ENCODE results near the gene AGPAT4. TPM values are rescaled to one million over a fixed set of nuclear protein-coding genes. Genes with fewer than 3 reads are reported as not detected.

Gene AGPAT4
- total RNA-seq, 1 experiment from 2014 or later, result 22.0 TPM

DNA sequence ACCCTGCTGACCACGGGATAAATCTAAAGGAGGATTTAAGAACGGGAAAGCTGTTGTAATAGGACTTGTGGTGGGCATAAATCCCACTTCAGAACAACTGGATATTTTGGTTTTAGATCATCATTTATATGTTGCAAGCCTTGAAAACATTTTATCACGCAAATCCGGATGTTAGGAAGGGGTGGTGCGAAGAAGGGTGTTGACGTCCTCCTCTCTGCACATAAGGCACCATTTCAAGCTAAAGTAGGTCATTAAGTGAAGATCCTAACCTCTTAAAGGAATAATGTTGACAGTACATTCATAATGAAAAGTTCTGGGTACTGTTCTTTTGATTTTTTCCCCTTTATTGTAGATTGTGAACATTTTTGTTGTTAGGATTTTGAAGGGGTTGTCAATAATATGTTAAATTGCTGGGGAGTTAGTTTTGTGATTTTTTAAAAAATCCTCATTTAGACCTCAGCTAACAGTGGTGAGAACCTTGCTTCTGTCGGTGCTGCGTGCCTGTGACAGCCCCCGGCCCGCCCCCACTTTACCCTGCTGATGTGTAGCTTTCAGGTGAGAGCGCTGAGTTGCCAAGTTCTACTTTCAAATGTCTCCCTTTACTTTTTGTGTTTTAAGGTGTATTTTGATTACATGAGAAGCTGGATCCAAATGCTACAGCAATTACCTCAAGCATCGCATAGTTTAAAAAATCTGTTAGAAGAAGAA is 193.4 kb downstream of the AGPAT4 start:
- H2BK20ac ChIP-seq (ENCODE audit: low read depth, low read length, poor library complexity, severe bottlenecking), result no peak overlapping the region
- H3K56ac ChIP-seq (ENCODE audit: insufficient read length, low read depth, low read length), result no peak overlapping the region
- H3K18ac ChIP-seq (ENCODE audit: insufficient read length, low read depth, low read length), result no peak overlapping the region
- no peak for DNase-seq
- H3K27me3 Mint-ChIP-seq (ENCODE audit: low read depth), result no peaks in the 10 kb centered on the region
- TF ChIP-seq, protein P1, sequence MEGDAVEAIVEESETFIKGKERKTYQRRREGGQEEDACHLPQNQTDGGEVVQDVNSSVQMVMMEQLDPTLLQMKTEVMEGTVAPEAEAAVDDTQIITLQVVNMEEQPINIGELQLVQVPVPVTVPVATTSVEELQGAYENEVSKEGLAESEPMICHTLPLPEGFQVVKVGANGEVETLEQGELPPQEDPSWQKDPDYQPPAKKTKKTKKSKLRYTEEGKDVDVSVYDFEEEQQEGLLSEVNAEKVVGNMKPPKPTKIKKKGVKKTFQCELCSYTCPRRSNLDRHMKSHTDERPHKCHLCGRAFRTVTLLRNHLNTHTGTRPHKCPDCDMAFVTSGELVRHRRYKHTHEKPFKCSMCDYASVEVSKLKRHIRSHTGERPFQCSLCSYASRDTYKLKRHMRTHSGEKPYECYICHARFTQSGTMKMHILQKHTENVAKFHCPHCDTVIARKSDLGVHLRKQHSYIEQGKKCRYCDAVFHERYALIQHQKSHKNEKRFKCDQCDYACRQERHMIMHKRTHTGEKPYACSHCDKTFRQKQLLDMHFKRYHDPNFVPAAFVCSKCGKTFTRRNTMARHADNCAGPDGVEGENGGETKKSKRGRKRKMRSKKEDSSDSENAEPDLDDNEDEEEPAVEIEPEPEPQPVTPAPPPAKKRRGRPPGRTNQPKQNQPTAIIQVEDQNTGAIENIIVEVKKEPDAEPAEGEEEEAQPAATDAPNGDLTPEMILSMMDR (conservative IDR thresholded peaks at IDR 0.05), result no peak
- H2AK5ac ChIP-seq (ENCODE audit: insufficient read length, low read length), result no peak overlapping the region
- H2BK120ac ChIP-seq (ENCODE audit: low read depth, low read length, poor library complexity, severe bottlenecking), result no peak overlapping the region
- H2BK15ac ChIP-seq (ENCODE audit: low read depth, low read length), result no peak overlapping the region
- no peak overlapping the region for H3K14ac ChIP-seq (ENCODE audit: insufficient read depth, low read length)
- no peak overlapping the region for H3T11ph ChIP-seq (ENCODE audit: low read length)
- no peak overlapping the region for H3K4me3 Mint-ChIP-seq
- H3K36me3 Mint-ChIP-seq (ENCODE audit: insufficient read depth in 1 of 3, low read depth in 3 of 3), result peaks cover 7 to 10% (median 9%) of the 10 kb centered on the region in 3 experiments; a peak in 6 of 7 replicates
- H3K27ac ChIP-seq (ENCODE audit: insufficient read length, low read depth, low read length), result no peak overlapping the region
- no peaks in the 10 kb centered on the region for H4K20me1 ChIP-seq (ENCODE audit: control insufficient read depth, insufficient read depth, insufficient read length)
- H4K8ac ChIP-seq (replicated peaks; ENCODE audit: insufficient read length, low read depth, low read length), result no peak overlapping the region
- H3K4ac ChIP-seq (ENCODE audit: low read depth, low read length), result no peak overlapping the region
- H2BK12ac ChIP-seq (ENCODE audit: insufficient read length, low read depth, low read length), result no peak overlapping the region
- H3K4me1 Mint-ChIP-seq, result no peaks in the 10 kb centered on the region
- no peak overlapping the region for H3K4me2 ChIP-seq (ENCODE audit: insufficient read depth, insufficient read length, low read length)
- no peak overlapping the region for H3K23ac ChIP-seq (ENCODE audit: insufficient read length, low read depth, low read length)
- H3K9ac ChIP-seq (ENCODE audit: extremely low read depth, insufficient read length, low read length), result no peak overlapping the region
- no peaks in the 10 kb centered on the region for H3K79me2 ChIP-seq (ENCODE audit: insufficient read depth, low read length)
- no peaks in the 10 kb centered on the region for H3K79me1 ChIP-seq (ENCODE audit: insufficient read depth, low read depth, low read length, poor library complexity, severe bottlenecking)
- H3K4me1 ChIP-seq (ENCODE audit: insufficient read depth, low read length), result no peaks in the 10 kb centered on the region
- H3K27ac Mint-ChIP-seq, result no peak overlapping the region
- H3K9me3 Mint-ChIP-seq, result no peaks in the 10 kb centered on the region
- H4K5ac ChIP-seq (ENCODE audit: insufficient read length, low read depth, low read length), result no peak overlapping the region
- H4K91ac ChIP-seq (ENCODE audit: insufficient read length, low read depth, low read length), result no peak overlapping the region
- H2BK5ac ChIP-seq (ENCODE audit: insufficient read length, low read length), result no peak overlapping the region
- H3K27me3 ChIP-seq (ENCODE audit: insufficient read depth, low read length), result no peaks in the 10 kb centered on the region
- no CpG with 5 or more reads among the region's 12 CpGs for WGBS (ENCODE audit: extremely low coverage, insufficient read length, low lambda C conversion rate)
- no peak overlapping the region for H2AFZ ChIP-seq (ENCODE audit: low read length)
- no peaks in the 10 kb centered on the region for H3K23me2 ChIP-seq (ENCODE audit: insufficient read length, low read depth, low read length, poor library complexity, severe bottlenecking)
- H3K9me3 ChIP-seq (ENCODE audit: control insufficient read depth, low read depth, low read length), result no peaks in the 10 kb centered on the region
